ENCODE measurements around the gene RABGGTA.
A peak's percentile ranks its signal among the peaks of the same experiment; 100 is the strongest.

Gene RABGGTA

GRCh38 chr14:24310646-24311604 lies 39.5 kb upstream of the RABGGTA start, which contains the start of gene LTB4R:
TSS of gene LTB4R (plus strand) at chr14:24311502. CDS start at chr14:24315652, 4,150 bp downstream.
- Histone ChIP-seq H3K27ac (ENCODE audit: low read depth, low read length) (peak within 1 kb of the TSS; percentile 77), H3K4me1 (ENCODE audit: insufficient read depth, low read length) (peaks cover 26% of the 10 kb centered on the region), H3K36me3 (ENCODE audit: insufficient read depth, low read length) (peaks cover 14% of the 10 kb centered on the region), H3K9me3 (ENCODE audit: low read length) (no peaks in the 10 kb centered on the region), H3K27me3 (ENCODE audit: control insufficient read depth in 1 of 2, insufficient read depth in 2 of 2, low read length in 2 of 2) (peaks cover 0 to 6% of the 10 kb centered on the region in 2 donors), H3K4me3 (ENCODE audit: low read depth in 1 of 2, low read length in 2 of 2) (peak within 1 kb of the TSS; percentile 51 to 68), H3K9ac (ENCODE audit: low read length) (peak within 1 kb of the TSS; percentile 28)

- Histone ChIP-seq H3K36me3 (ENCODE audit: insufficient read depth, low read length) (peaks cover 20% of the 10 kb centered on the region), H3K9me3 (ENCODE audit: low read length) (no peaks in the 10 kb centered on the region), H3K9ac (ENCODE audit: low read length) (peak overlapping the region; percentile 28), H3K4me3 (ENCODE audit: low read depth in 1 of 2, low read length in 2 of 2) (peak overlapping the region; percentile 51 to 68), H3K4me1 (ENCODE audit: insufficient read depth, low read length) (peaks cover 26% of the 10 kb centered on the region), H3K27ac (ENCODE audit: low read depth, low read length) (peak overlapping the region; percentile 77), H3K27me3 (ENCODE audit: control insufficient read depth in 1 of 2, insufficient read depth in 2 of 2, low read length in 2 of 2) (no peaks in the 10 kb centered on the region)
These were observed 38.9 kb upstream of the RABGGTA start for GRCh38 chr14:24310265-24310645.

GRCh38 chr14:24309538-24310264 lies 38.3 kb upstream of the RABGGTA start, which contains the start of gene LTB4R2:
TSS of gene LTB4R2 (plus strand) at chr14:24310140. CDS start at chr14:24310665, 525 bp downstream.
- H3K4me1 ChIP-seq (ENCODE audit: insufficient read depth, low read length) = peaks cover 26% of the 10 kb centered on the region
- H3K36me3 ChIP-seq (ENCODE audit: insufficient read depth, low read length) = peaks cover 26% of the 10 kb centered on the region
- H3K27me3 ChIP-seq (ENCODE audit: control insufficient read depth in 1 of 2, insufficient read depth in 2 of 2, low read length in 2 of 2) = no peaks in the 10 kb centered on the region
- H3K4me3 ChIP-seq (ENCODE audit: low read depth in 1 of 2, low read length in 2 of 2) = peak within 1 kb of the TSS; percentile 51 to 68
- H3K27ac ChIP-seq (ENCODE audit: low read depth, low read length) = peak within 1 kb of the TSS; percentile 77
- peak within 1 kb of the TSS; percentile 28 for H3K9ac ChIP-seq (ENCODE audit: low read length)
- no peaks in the 10 kb centered on the region for H3K9me3 ChIP-seq (ENCODE audit: low read length)

GRCh38 chr14:24308342-24309124 lies 37.1 kb upstream of the RABGGTA start:
- H3K4me1 ChIP-seq (ENCODE audit: insufficient read depth, low read length) = peaks cover 26% of the 10 kb centered on the region
- peaks cover 37% of the 10 kb centered on the region for H3K36me3 ChIP-seq (ENCODE audit: insufficient read depth, low read length)
- no peaks in the 10 kb centered on the region for H3K9me3 ChIP-seq (ENCODE audit: low read length)
- no peak overlapping the region for H3K9ac ChIP-seq (ENCODE audit: low read length)
- no peaks in the 10 kb centered on the region for H3K27me3 ChIP-seq (ENCODE audit: control insufficient read depth in 1 of 2, insufficient read depth in 2 of 2, low read length in 2 of 2)
- H3K4me3 ChIP-seq (ENCODE audit: low read depth in 1 of 2, low read length in 2 of 2) = no peak overlapping the region
- no peak overlapping the region for H3K27ac ChIP-seq (ENCODE audit: low read depth, low read length)

- H3K36me3 ChIP-seq (ENCODE audit: insufficient read depth, low read length) = peaks cover 45% of the 10 kb centered on the region
- no peak within 1 kb of the TSS for H3K27ac ChIP-seq (ENCODE audit: low read depth, low read length)
- H3K9ac ChIP-seq (ENCODE audit: low read length) = no peak within 1 kb of the TSS
These were observed 36.4 kb upstream of the RABGGTA start, which contains the start of gene CIDEB for GRCh38 chr14:24307575-24308341. TSS of gene CIDEB (minus strand) at chr14:24307977. CDS start at chr14:24307858, 119 bp downstream.

GRCh38 chr14:24307156-24307574 lies 35.8 kb upstream of the RABGGTA start:
- no peaks in the 10 kb centered on the region for H3K9me3 ChIP-seq (ENCODE audit: low read length)
- H3K4me3 ChIP-seq (ENCODE audit: low read depth in 1 of 2, low read length in 2 of 2) = no peak overlapping the region
- no peak overlapping the region for H3K27ac ChIP-seq (ENCODE audit: low read depth, low read length)
- no peak overlapping the region for H3K9ac ChIP-seq (ENCODE audit: low read length)
- peaks cover 51% of the 10 kb centered on the region for H3K36me3 ChIP-seq (ENCODE audit: insufficient read depth, low read length)
- H3K27me3 ChIP-seq (ENCODE audit: control insufficient read depth in 1 of 2, insufficient read depth in 2 of 2, low read length in 2 of 2) = no peaks in the 10 kb centered on the region
- peaks cover 20% of the 10 kb centered on the region for H3K4me1 ChIP-seq (ENCODE audit: insufficient read depth, low read length)

More at GRCh38 chr14:24307575-24308341, 36.4 kb upstream of the RABGGTA start, which contains the start of gene CIDEB:
- H3K27me3 ChIP-seq (ENCODE audit: control insufficient read depth in 1 of 2, insufficient read depth in 2 of 2, low read length in 2 of 2) = no peaks in the 10 kb centered on the region
- no peaks in the 10 kb centered on the region for H3K9me3 ChIP-seq (ENCODE audit: low read length)
- H3K4me1 ChIP-seq (ENCODE audit: insufficient read depth, low read length) = peaks cover 26% of the 10 kb centered on the region
- H3K4me3 ChIP-seq (ENCODE audit: low read depth in 1 of 2, low read length in 2 of 2) = no peak within 1 kb of the TSS

- peaks cover 63% of the 10 kb centered on the region for H3K36me3 ChIP-seq (ENCODE audit: insufficient read depth, low read length)
- no peak overlapping the region for H3K9ac ChIP-seq (ENCODE audit: low read length)
- H3K4me3 ChIP-seq (ENCODE audit: low read depth in 1 of 2, low read length in 2 of 2) = no peak overlapping the region
- no peaks in the 10 kb centered on the region for H3K9me3 ChIP-seq (ENCODE audit: low read length)
- H3K27me3 ChIP-seq (ENCODE audit: control insufficient read depth in 1 of 2, insufficient read depth in 2 of 2, low read length in 2 of 2) = no peaks in the 10 kb centered on the region
- no peak overlapping the region for H3K27ac ChIP-seq (ENCODE audit: low read depth, low read length)
- H3K4me1 ChIP-seq (ENCODE audit: insufficient read depth, low read length) = peaks cover 11% of the 10 kb centered on the region
These were observed 32.6 kb upstream of the RABGGTA start for GRCh38 chr14:24304019-24304387.

GRCh38 chr14:24300326-24300980 lies 29.1 kb upstream of the RABGGTA start:
- Histone ChIP-seq H3K4me1 (ENCODE audit: insufficient read depth, low read length) (peaks cover 22% of the 10 kb centered on the region), H3K4me3 (ENCODE audit: low read depth in 1 of 2, low read length in 2 of 2) (peak overlapping the region; percentile 91 to 97), H3K9me3 (ENCODE audit: low read length) (no peaks in the 10 kb centered on the region), H3K27ac (ENCODE audit: low read depth, low read length) (peak overlapping the region; percentile 97), H3K27me3 (ENCODE audit: control insufficient read depth in 1 of 2, insufficient read depth in 2 of 2, low read length in 2 of 2) (no peaks in the 10 kb centered on the region), H3K9ac (ENCODE audit: low read length) (peak overlapping the region; percentile 60), H3K36me3 (ENCODE audit: insufficient read depth, low read length) (peaks cover 54% of the 10 kb centered on the region)

GRCh38 chr14:24299255-24300191 lies 28.1 kb upstream of the RABGGTA start, which contains the start of the genes DHRS1 and NOP9:
TSS of gene DHRS1 (minus strand) at chr14:24299780. CDS start at chr14:24299106, 674 bp downstream.
TSS of gene NOP9 (plus strand) at chr14:24299850. CDS start at chr14:24299955, 105 bp downstream.
- peak within 1 kb of the TSS; percentile 91 to 97 for H3K4me3 ChIP-seq (ENCODE audit: low read depth in 1 of 2, low read length in 2 of 2)
- H3K9me3 ChIP-seq (ENCODE audit: low read length) = no peaks in the 10 kb centered on the region
- H3K27me3 ChIP-seq (ENCODE audit: control insufficient read depth in 1 of 2, insufficient read depth in 2 of 2, low read length in 2 of 2) = no peaks in the 10 kb centered on the region
- H3K4me1 ChIP-seq (ENCODE audit: insufficient read depth, low read length) = peaks cover 22% of the 10 kb centered on the region
- peak within 1 kb of the TSS; percentile 92 for H3K9ac ChIP-seq (ENCODE audit: low read length)
- H3K27ac ChIP-seq (ENCODE audit: low read depth, low read length) = peak within 1 kb of the TSS; percentile 97
- peaks cover 49% of the 10 kb centered on the region for H3K36me3 ChIP-seq (ENCODE audit: insufficient read depth, low read length)
